ENCODE measurements around the gene PIK3CB.
"Not testable (repeated sequence)": the region's sequence is repeated elsewhere in the genome, so short reads cannot be mapped to it uniquely, and the experiment has no call there.

Gene PIK3CB

GRCh38 chr3:138846262-138846791 lies 11.6 kb upstream of the PIK3CB start:
- DNase-seq, result no peak

- no peak for DNase-seq
These were observed 11.0 kb upstream of the PIK3CB start for GRCh38 chr3:138845771-138846173.

- no peak for DNase-seq
These were observed 10.5 kb upstream of the PIK3CB start for GRCh38 chr3:138845181-138845601.

GRCh38 chr3:138842483-138843188 lies 7.9 kb upstream of the PIK3CB start:
- DNase-seq, result no peak

- not testable (repeated sequence) for DNase-seq
These were observed 3.7 kb upstream of the PIK3CB start for GRCh38 chr3:138838385-138838784.

GRCh38 chr3:138835846-138836245 lies 1.1 kb upstream of the PIK3CB start:
- not testable (repeated sequence) for DNase-seq

GRCh38 chr3:138835397-138835757 lies 649 bp upstream of the PIK3CB start:
- DNase-seq, result no peak

GRCh38 chr3:138833899-138834595 lies 681 bp downstream of the PIK3CB start:
- peak; percentile 62 for DNase-seq

GRCh38 chr3:138832473-138833057 lies 2.2 kb downstream of the PIK3CB start:
- DNase-seq, result not testable (repeated sequence)

- no peak for DNase-seq
These were observed 4.7 kb downstream of the PIK3CB start for GRCh38 chr3:138829886-138830510.

- DNase-seq, result no peak
These were observed 5.6 kb downstream of the PIK3CB start for GRCh38 chr3:138829097-138829496.

GRCh38 chr3:138827222-138827621 lies 7.5 kb downstream of the PIK3CB start:
- DNase-seq, result peak; percentile 34

GRCh38 chr3:138825336-138825735 lies 9.4 kb downstream of the PIK3CB start:
- peak; percentile 65 for DNase-seq

GRCh38 chr3:138824114-138824506 lies 10.6 kb downstream of the PIK3CB start:
- DNase-seq, result no peak

- not testable (repeated sequence) for DNase-seq
These were observed 14.3 kb downstream of the PIK3CB start for GRCh38 chr3:138820379-138820778.

GRCh38 chr3:138818185-138818860 lies 16.4 kb downstream of the PIK3CB start:
- no peak for DNase-seq

GRCh38 chr3:138817695-138818094 lies 17.0 kb downstream of the PIK3CB start:
- DNase-seq, result peak; percentile 49

- no peak for DNase-seq
These were observed 21.9 kb downstream of the PIK3CB start for GRCh38 chr3:138812806-138813205.

GRCh38 chr3:138809500-138810256 lies 25.1 kb downstream of the PIK3CB start:
- no peak for DNase-seq

GRCh38 chr3:138806376-138807080 lies 28.2 kb downstream of the PIK3CB start:
- DNase-seq, result no peak

GRCh38 chr3:138803006-138803653 lies 31.6 kb downstream of the PIK3CB start:
- no peak for DNase-seq

All from hematopoietic multipotent progenitor cell treated with erythropoietin and hydrocortisone succinate and interleukin-3 and kit ligand, for 8 days (in vitro differentiated cells).